GM23248 (cell line): ENCODE data around the gene ARPC2.

Source experiments
- EZH2 ChIP-seq: fragments of 200-600 bp; sonication (generic); IDR thresholded peaks from 2 replicates; pipeline ENCODE4 v1.6.1; 2018; ENCODE audit warnings: antibody characterized with exemption, mild to moderate bottlenecking; ENCODE audit not compliant: insufficient read depth, poor library complexity, severe bottlenecking
- EZH2phosphoT487 ChIP-seq: fragments of 200-600 bp; sonication (generic); IDR thresholded peaks from 2 replicates; pipeline ENCODE4 v1.6.1; 2018; ENCODE audit warnings: antibody characterized with exemption, moderate library complexity, mild to moderate bottlenecking, low read depth; ENCODE audit not compliant: insufficient read depth

DNA sequence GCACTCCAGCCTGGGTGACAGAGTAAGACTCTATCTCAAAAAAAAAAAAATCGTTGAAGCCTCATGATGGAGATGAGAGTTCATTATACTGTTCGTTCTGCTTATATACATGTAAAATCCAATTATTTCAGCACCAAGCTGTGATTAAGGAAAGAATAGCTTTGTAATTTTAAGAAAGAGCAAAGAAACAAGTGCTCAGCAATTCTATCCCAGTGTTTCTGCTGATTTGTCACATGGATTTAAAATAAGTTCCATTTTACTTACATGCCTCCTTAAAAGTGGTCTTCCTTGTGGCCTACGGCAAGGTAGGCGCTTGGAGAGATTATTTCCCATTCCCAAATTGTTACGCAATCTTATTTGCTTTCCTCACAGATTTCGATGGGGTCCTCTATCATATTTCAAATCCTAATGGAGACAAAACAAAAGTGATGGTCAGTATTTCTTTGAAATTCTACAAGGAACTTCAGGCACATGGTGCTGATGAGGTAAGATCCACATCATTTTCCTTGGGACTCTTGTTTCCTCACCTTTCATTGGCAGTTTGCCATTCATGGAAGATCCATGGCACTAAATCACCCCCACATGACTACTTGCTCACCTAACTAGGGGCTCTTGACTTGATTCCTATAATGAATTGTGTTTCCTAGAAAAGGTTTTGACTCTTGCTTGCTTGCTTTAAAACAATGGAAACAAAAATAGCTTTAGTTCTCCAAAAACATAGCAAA lies 11.5 kb downstream of the ARPC2 start:
- TF ChIP-seq EZH2: no peak
- no peak for TF ChIP-seq EZH2phosphoT487
